HepG2 (cell line): Measurements from ENCODE around the gene CMIP. TPM values are rescaled to one million over a fixed set of nuclear protein-coding genes. Genes with fewer than 3 reads are reported as not detected.

Experiments
- CC2D1A ChIP-seq: sonication (generic); formaldehyde crosslinking; IDR thresholded peaks from 2 replicates; pipeline ENCODE4 v1.8.1; 2023; ENCODE audit warnings: mild to moderate bottlenecking, missing genetic modification reagents
- CEBPG ChIP-seq: IDR thresholded peaks from 2 replicates; pipeline ENCODE4 v1.6.1; 2016
- CENPBD1 ChIP-seq: sonication (generic); formaldehyde crosslinking; IDR thresholded peaks from 2 replicates; pipeline ENCODE4 v1.8.0; 2022; ENCODE audit warnings: missing genetic modification reagents, low read depth, mild to moderate bottlenecking, borderline replicate concordance
- ESRRA ChIP-seq: sonication (generic); formaldehyde crosslinking; IDR thresholded peaks from 2 replicates; pipeline ENCODE4 v1.5.1; 2020; ENCODE audit warnings: mild to moderate bottlenecking, low read depth, missing genetic modification reagents
- ETS1 ChIP-seq: sonication (generic); formaldehyde crosslinking; IDR thresholded peaks from 2 replicates; pipeline ENCODE4 v1.4.0; 2020; ENCODE audit warnings: missing genetic modification reagents
- KAT2B ChIP-seq: fragments of 150-350 bp; IDR thresholded peaks from 2 replicates; pipeline ENCODE4 v1.6.1; 2014; ENCODE audit warnings: low read depth, low read length, borderline replicate concordance
- NPAS2 ChIP-seq: sonication (generic); formaldehyde crosslinking; IDR thresholded peaks from 2 replicates; pipeline ENCODE4 v1.8.0; 2022; ENCODE audit warnings: mild to moderate bottlenecking, missing genetic modification reagents, borderline replicate concordance
- POLR2AphosphoS2 ChIP-seq: IDR thresholded peaks from 2 replicates; pipeline ENCODE4 v1.6.1; 2011; ENCODE audit warnings: low read depth, low read length, improper control_type of control experiment
- RCOR2 ChIP-seq: IDR thresholded peaks from 2 replicates; pipeline ENCODE4 v1.6.1; 2016; ENCODE audit warnings: missing biosample characterization, missing genetic modification reagents
- RFXAP ChIP-seq: sonication (generic); formaldehyde crosslinking; IDR thresholded peaks from 2 replicates; pipeline ENCODE4 v1.4.0; 2020; ENCODE audit warnings: missing genetic modification reagents, borderline replicate concordance
- SIN3A ChIP-seq: IDR thresholded peaks from 2 replicates; pipeline ENCODE4 v1.6.1; 2011; ENCODE audit warnings: low read depth, mild to moderate bottlenecking, control low read depth, low read length, borderline replicate concordance
- SSRP1 ChIP-seq: IDR thresholded peaks from 2 replicates; pipeline ENCODE4 v1.6.1; 2016; ENCODE audit warnings: control low read depth
- YY1 ChIP-seq: IDR thresholded peaks from 2 replicates; pipeline ENCODE4 v1.6.1; 2011; ENCODE audit warnings: low read length, low read depth, moderate library complexity, mild to moderate bottlenecking; ENCODE audit not compliant: insufficient read depth, insufficient replicate concordance
- ZNF142 ChIP-seq: sonication (generic); formaldehyde crosslinking; IDR thresholded peaks from 2 replicates; pipeline ENCODE4 v1.4.0; 2020; ENCODE audit warnings: missing genetic modification reagents
- ZNF251 ChIP-seq: sonication (generic); formaldehyde crosslinking; IDR thresholded peaks from 2 replicates; pipeline ENCODE4 v1.9.0; 2021; ENCODE audit warnings: mild to moderate bottlenecking, missing genetic modification reagents
- ZNF263 ChIP-seq: sonication (generic); formaldehyde crosslinking; IDR thresholded peaks from 2 replicates; pipeline ENCODE4 v1.4.0; 2020; ENCODE audit warnings: missing genetic modification reagents
- ZNF275 ChIP-seq: sonication (generic); formaldehyde crosslinking; IDR thresholded peaks from 2 replicates; pipeline ENCODE4 v1.8.0; 2022; ENCODE audit warnings: missing genetic modification reagents, mild to moderate bottlenecking, inconsistent platforms, borderline replicate concordance
- ZNF3 ChIP-seq: IDR thresholded peaks from 2 replicates; pipeline ENCODE4 v1.7.0; 2017; ENCODE audit warnings: inconsistent platforms
- ZNF788 ChIP-seq: sonication (generic); formaldehyde crosslinking; IDR thresholded peaks from 2 replicates; pipeline ENCODE4 v1.5.0; 2020; ENCODE audit warnings: mild to moderate bottlenecking, missing genetic modification reagents, borderline replicate concordance
- polyA plus RNA-seq, 8 experiments: library from polyadenylated mRNA; depleted of rRNA in 3 of 8; stranded (reverse) in 7 of 8; unstranded in 1 of 8; fragments of >200 nt; fragmentation: Illumina TruSeq in 4 of 8; extraction: Trizol in 4 of 8; gene quantifications; 2 replicates each; pipeline versions ENCODE4 v1.2.1 to v1.2.3, GENCODE V29; 2011 to 2016; ENCODE audit warnings: low read depth in 4 of 8, missing spikeins in 1 of 8, mixed read lengths in 1 of 8; ENCODE audit not compliant: insufficient read depth in 1 of 8
- total RNA-seq, 5 experiments: library from RNA; depleted of rRNA; stranded (reverse); fragments of >200 nt; fragmentation: Illumina TruSeq; extraction: Trizol; gene quantifications; 2 replicates each; pipeline ENCODE4 v1.2.3, GENCODE V29; 2016; ENCODE audit warnings: low read depth in 1 of 5

Gene CMIP
- total and polyA plus RNA-seq, 2 of the 13 experiments (the other 11 are each of a cell fraction or from before 2014, with no cell fraction given) = 10.9 to 18.1 TPM

- no peak for TF ChIP-seq KAT2B
- no peak for TF ChIP-seq ZNF142 (CRISPR knock-in tag)
- TF ChIP-seq SIN3A = 0 out of 2 replicates have a peak, but pooled peaks have one; percentile 39
- TF ChIP-seq ZNF788 = peak; percentile 53; the same call in 1 of the 2 replicates
- TF ChIP-seq ETS1 = no peak
- no peak for TF ChIP-seq ESRRA (CRISPR knock-in tag)
- no peak for TF ChIP-seq CENPBD1 (CRISPR knock-in tag)
- no peak for TF ChIP-seq POLR2AphosphoS2
- no peak for TF ChIP-seq NPAS2
- TF ChIP-seq RFXAP (CRISPR knock-in tag) = 0 out of 2 replicates have a peak, but pooled peaks have one; percentile 36
- no peak for TF ChIP-seq CC2D1A (CRISPR knock-in tag)
- no peak for TF ChIP-seq ZNF263 (CRISPR knock-in tag)
- peak; percentile 85 for TF ChIP-seq CEBPG (CRISPR knock-in tag)
- no peak for TF ChIP-seq ZNF3 (CRISPR knock-in tag)
- TF ChIP-seq SSRP1 (CRISPR knock-in tag) = peak; percentile 72; the same call in 1 of the 2 replicates
- TF ChIP-seq RCOR2 (CRISPR knock-in tag) = peak; percentile 74; the same call in 1 of the 2 replicates
- TF ChIP-seq YY1 = peak; percentile 45
- TF ChIP-seq ZNF275 (CRISPR knock-in tag) = no peak
- no peak for TF ChIP-seq ZNF251 (CRISPR knock-in tag)
Measured at GRCh38 chr16:81481207-81481821, 36.7 kb downstream of the CMIP start (continued).
